Thyroid gland (tissue), 4 donors: ENCODE results near the gene EXOC6. TPM values are rescaled to one million over a fixed set of nuclear protein-coding genes. Genes with fewer than 3 reads are reported as not detected.

Experiments used
- DNase-seq, 2 donors: peaks; one replicate each; pipeline ENCODE4 v3.0.0-alpha.2; 2019
- H3K27ac ChIP-seq, 3 donors: fragments of 200-600 bp; sonication (generic); 1 replicate in 2 of 3; 2 replicates in 1 of 3; pipeline ENCODE4 v1.5.1; 2016 to 2019; ENCODE audit warnings: mild to moderate bottlenecking in 1 of 3, moderate library complexity in 1 of 3
- H3K27me3 ChIP-seq: fragments of 200-600 bp; sonication (generic); one replicate; pipeline ENCODE4 v1.5.1; 2019
- H3K36me3 ChIP-seq, 2 donors: fragments of 200-600 bp; sonication (generic); one replicate each; pipeline ENCODE4 v1.5.1; 2016 to 2019
- H3K4me1 ChIP-seq, 2 donors: fragments of 200-600 bp; sonication (generic); one replicate each; pipeline ENCODE4 v1.5.1; 2017 to 2019
- H3K4me3 ChIP-seq, 3 donors: fragments of 200-600 bp; sonication (generic); replicated peaks in 1 of 3; 1 replicate in 2 of 3; 2 replicates in 1 of 3; pipeline ENCODE4 v1.5.1; 2016; ENCODE audit warnings: mild to moderate bottlenecking in 1 of 3
- H3K9me3 ChIP-seq: fragments of 200-600 bp; sonication (generic); one replicate; pipeline ENCODE4 v1.5.1; 2017
- POLR2A ChIP-seq, 2 donors: fragments of 450-650 bp; IDR thresholded peaks; one replicate each; pipeline ENCODE4 v1.6.1; 2017; ENCODE audit warnings: antibody characterized with exemption in 2 of 2, mild to moderate bottlenecking in 2 of 2, moderate library complexity in 1 of 2
- WGBS, 2 donors: methylation state at CpG; one replicate each; pipeline ENCODE4 v1.1.5; 2017; 5-methylcytosine and 5-hydroxymethylcytosine counted together
- intact Hi-C: fragments of 100-400 bp; cut with DNase I; formaldehyde crosslinking; loops from one replicate; pipeline ENCODE4 v1.15.1; 2023
- total RNA-seq, 4 donors: library from RNA; depleted of rRNA; stranded (reverse); fragments of >200 nt; gene quantifications; one replicate each; pipeline ENCODE4 v1.2.3, GENCODE V29; 2016
- TF ChIP-seq, protein P1 (sequence below), 6 experiments: fragments of 200-600 bp in 3 of 6; fragments of 450-650 bp in 3 of 6; sonication (generic) in 3 of 6; IDR thresholded peaks; one replicate each; pipeline ENCODE4 v1.5.1; 2016 to 2019; ENCODE audit warnings: antibody characterized with exemption in 6 of 6, mild to moderate bottlenecking in 2 of 6, inconsistent platforms in 1 of 6, moderate library complexity in 1 of 6

The EXOC6 gene
- total RNA-seq, 4 donors from 2014 or later = 51.6 to 74.0 (median 61.1) TPM

DNA sequence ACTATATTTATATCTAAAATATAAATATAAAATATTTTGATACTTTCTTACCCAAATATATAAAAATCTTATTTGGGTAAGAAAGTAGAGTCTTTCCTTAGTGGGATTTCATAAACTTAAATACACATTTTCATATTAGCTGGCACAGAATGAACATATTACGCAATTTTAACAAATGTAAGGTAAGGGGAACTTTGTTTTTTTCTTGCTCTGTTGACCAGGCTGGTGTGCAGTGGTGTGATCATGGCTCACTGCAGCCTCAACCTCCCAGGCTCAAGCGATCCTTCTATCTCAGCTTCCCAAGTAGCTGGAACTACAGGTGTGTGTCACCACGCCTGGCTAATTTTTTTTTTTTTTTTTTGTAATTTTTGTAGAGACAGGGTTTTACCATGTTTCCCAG is 243.6 kb downstream of the EXOC6 start:
- WGBS, 2 donors = 92 to 93% methylated on average over 3 of the region's 3 CpGs
- intact Hi-C loops = no loop called here
- Histone ChIP-seq H3K4me1 (no peaks in the 10 kb centered on the region), H3K27ac (no peak overlapping the region), H3K36me3 (no peaks in the 10 kb centered on the region), H3K4me3 (no peak overlapping the region), H3K9me3 (no peaks in the 10 kb centered on the region), H3K27me3 (no peaks in the 10 kb centered on the region)
- no peak for DNase-seq
- TF ChIP-seq, protein P1, sequence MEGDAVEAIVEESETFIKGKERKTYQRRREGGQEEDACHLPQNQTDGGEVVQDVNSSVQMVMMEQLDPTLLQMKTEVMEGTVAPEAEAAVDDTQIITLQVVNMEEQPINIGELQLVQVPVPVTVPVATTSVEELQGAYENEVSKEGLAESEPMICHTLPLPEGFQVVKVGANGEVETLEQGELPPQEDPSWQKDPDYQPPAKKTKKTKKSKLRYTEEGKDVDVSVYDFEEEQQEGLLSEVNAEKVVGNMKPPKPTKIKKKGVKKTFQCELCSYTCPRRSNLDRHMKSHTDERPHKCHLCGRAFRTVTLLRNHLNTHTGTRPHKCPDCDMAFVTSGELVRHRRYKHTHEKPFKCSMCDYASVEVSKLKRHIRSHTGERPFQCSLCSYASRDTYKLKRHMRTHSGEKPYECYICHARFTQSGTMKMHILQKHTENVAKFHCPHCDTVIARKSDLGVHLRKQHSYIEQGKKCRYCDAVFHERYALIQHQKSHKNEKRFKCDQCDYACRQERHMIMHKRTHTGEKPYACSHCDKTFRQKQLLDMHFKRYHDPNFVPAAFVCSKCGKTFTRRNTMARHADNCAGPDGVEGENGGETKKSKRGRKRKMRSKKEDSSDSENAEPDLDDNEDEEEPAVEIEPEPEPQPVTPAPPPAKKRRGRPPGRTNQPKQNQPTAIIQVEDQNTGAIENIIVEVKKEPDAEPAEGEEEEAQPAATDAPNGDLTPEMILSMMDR (IDR thresholded peaks at IDR 0.05) = no peak
- TF ChIP-seq POLR2A (IDR thresholded peaks at IDR 0.05) = no peak

DNA sequence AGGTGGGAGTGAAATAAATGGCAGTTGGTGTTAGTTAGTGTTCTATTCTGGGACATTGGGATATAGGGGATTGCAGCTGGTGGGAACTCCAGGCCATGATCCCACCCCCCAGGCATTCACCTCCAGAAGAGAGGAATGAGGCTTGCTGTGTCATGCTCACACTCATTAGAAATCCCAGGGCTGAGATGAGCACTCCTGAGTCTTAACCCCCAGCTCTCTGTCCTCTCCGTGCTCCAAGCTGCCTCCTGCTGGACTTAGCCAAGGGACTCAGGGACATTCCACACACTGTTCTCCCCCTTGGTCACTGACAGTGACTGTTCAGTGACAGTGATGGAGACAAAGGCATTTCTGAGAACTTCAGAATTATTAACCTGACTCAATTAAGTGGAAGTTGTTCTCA is 246.9 kb downstream of the EXOC6 start:
- Histone ChIP-seq H3K4me3 (no peak overlapping the region), H3K9me3 (no peaks in the 10 kb centered on the region), H3K27ac (no peak overlapping the region), H3K36me3 (no peaks in the 10 kb centered on the region), H3K27me3 (no peaks in the 10 kb centered on the region), H3K4me1 (no peaks in the 10 kb centered on the region)
- intact Hi-C loops = no loop called here
- 43 to 50% methylated on average over 1 of the region's 1 CpG for WGBS, 2 donors
- DNase-seq = no peak
- no peak for TF ChIP-seq POLR2A (IDR thresholded peaks at IDR 0.05)
- TF ChIP-seq, protein P1 (IDR thresholded peaks at IDR 0.05) = no peak

DNA sequence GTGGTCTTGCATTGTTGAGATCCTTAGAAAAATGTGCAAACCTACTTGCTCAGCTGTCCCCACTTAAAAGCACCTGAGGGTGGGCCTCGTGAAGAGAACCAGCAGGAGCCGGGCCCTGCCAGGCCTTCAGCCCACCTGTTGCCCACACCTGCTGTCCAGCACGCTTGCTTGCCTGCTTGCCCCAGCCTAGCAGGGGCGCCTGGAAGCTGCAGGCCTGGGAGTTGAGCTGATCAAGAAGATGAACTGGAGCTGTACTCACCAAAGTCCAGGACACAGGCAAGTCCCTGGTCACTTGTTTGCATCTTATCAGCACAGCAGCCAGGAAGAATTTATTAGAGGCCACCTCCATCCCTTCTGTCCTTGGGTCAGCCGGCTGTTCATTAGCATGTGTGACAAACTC is 248.6 kb downstream of the EXOC6 start:
- Histone ChIP-seq H3K27me3 (no peaks in the 10 kb centered on the region), H3K4me1 (no peaks in the 10 kb centered on the region), H3K9me3 (no peaks in the 10 kb centered on the region), H3K4me3 (no peak overlapping the region), H3K36me3 (no peaks in the 10 kb centered on the region), H3K27ac (no peak overlapping the region)
- TF ChIP-seq POLR2A (IDR thresholded peaks at IDR 0.05) = no peak
- TF ChIP-seq, protein P1 (IDR thresholded peaks at IDR 0.05) = no peak
- 78 to 80% methylated on average over 5 of the region's 5 CpGs for WGBS, 2 donors
- intact Hi-C loops = no loop called here
- DNase-seq = no peak

DNA sequence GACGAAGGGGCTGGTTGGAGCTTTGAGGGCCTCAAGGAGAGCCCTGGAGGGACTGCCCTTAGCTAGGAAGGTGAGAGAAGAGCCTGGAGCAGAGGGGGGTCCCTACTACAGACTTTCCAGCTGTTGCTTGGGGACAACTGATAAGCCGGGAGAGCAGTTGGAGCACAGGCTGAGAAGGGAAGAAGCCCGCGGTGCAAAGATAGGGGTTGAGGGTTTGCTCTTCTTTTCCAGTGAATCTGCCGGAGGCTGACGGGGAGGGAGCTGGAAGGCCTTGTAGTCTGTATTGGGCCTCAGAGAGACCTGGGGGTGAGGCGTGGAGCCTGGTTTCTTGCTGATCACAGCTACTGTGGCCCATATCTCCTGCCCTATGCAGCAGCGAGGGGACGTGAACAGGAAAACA is 249.1 kb downstream of the EXOC6 start:
- no peak for DNase-seq
- TF ChIP-seq, protein P1 (IDR thresholded peaks at IDR 0.05) = no peak
- no peak for TF ChIP-seq POLR2A (IDR thresholded peaks at IDR 0.05)
- WGBS, 2 donors = 73 to 83% methylated on average over 9 of the region's 9 CpGs
- Histone ChIP-seq H3K27ac (no peak overlapping the region), H3K27me3 (no peaks in the 10 kb centered on the region), H3K4me3 (no peak overlapping the region), H3K36me3 (no peaks in the 10 kb centered on the region), H3K4me1 (no peaks in the 10 kb centered on the region), H3K9me3 (no peaks in the 10 kb centered on the region)
- intact Hi-C loops = no loop called here

DNA sequence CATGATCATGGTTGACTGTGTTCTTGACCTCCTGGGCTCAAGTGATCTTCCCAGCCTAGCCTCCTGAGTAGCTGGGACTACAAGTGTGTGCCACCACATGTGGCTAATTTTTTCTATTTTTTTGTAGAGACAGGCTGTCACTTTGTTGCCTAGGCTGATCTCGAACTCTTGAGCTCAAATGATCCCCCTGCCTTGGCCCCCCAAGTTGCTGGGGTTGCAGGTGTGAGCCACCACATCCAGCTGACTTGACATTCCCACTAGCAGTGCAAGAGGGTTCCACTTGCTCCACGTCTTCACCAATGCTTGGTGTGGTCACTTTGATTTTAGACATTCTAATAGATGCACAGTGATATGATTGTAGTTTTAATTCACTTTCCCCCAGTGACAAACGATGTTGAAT is 250.5 kb downstream of the EXOC6 start:
- Histone ChIP-seq H3K9me3 (no peaks in the 10 kb centered on the region), H3K4me3 (no peak overlapping the region), H3K27ac (no peak overlapping the region), H3K36me3 (no peaks in the 10 kb centered on the region), H3K27me3 (no peaks in the 10 kb centered on the region), H3K4me1 (no peaks in the 10 kb centered on the region)
- no peak for TF ChIP-seq POLR2A (IDR thresholded peaks at IDR 0.05)
- TF ChIP-seq, protein P1 (IDR thresholded peaks at IDR 0.05) = no peak
- 90 to 96% methylated on average over 3 of the region's 3 CpGs for WGBS, 2 donors
- intact Hi-C loops = no loop called here
- no peak for DNase-seq
